Endothelial cell of umbilical vein (primary cell): ENCODE data around the gene KCNJ18.
"Not testable (repeated sequence)": the region's sequence is repeated elsewhere in the genome, so short reads cannot be mapped to it uniquely, and the experiment has no call there.

Source experiments
- CTCF ChIP-seq, 2 donors: IDR thresholded peaks; 1 replicate in 1 of 2; 2 replicates in 1 of 2; pipeline ENCODE4 v1.5.1; 2011; ENCODE audit warnings: low read length in 2 of 2, mild to moderate bottlenecking in 2 of 2, moderate library complexity in 2 of 2, control low read depth in 1 of 2, inconsistent platforms in 1 of 2, low read depth in 1 of 2; ENCODE audit not compliant: insufficient read depth in 1 of 2; ENCODE audit errors: extremely low read depth in 1 of 2
- FOS ChIP-seq: IDR thresholded peaks from 2 replicates; pipeline ENCODE4 v1.6.1; 2011; ENCODE audit warnings: mild to moderate bottlenecking, low read length, moderate library complexity, borderline replicate concordance; ENCODE audit not compliant: insufficient read depth
- GATA2 ChIP-seq: IDR thresholded peaks from 2 replicates; pipeline ENCODE4 v1.7.0; 2011; ENCODE audit warnings: low read depth, mild to moderate bottlenecking, moderate library complexity, mixed read lengths, low read length; ENCODE audit not compliant: insufficient read length, insufficient read depth
- MAX ChIP-seq: IDR thresholded peaks from 2 replicates; pipeline ENCODE4 v1.6.1; 2011; ENCODE audit not compliant: insufficient read depth, insufficient read length
- MYC ChIP-seq: IDR thresholded peaks from one replicate; pipeline ENCODE4 v1.6.1; 2011; ENCODE audit warnings: mild to moderate bottlenecking, low read depth, low read length
- POLR2A ChIP-seq: IDR thresholded peaks from 2 replicates; pipeline ENCODE4 v1.6.1; 2012; ENCODE audit warnings: low read depth, mild to moderate bottlenecking, control low read depth, low read length
- POLR2AphosphoS5 ChIP-seq: IDR thresholded peaks from 2 replicates; pipeline ENCODE4 v1.6.1; 2012; ENCODE audit warnings: low read depth, mild to moderate bottlenecking, control low read depth, low read length, moderate library complexity; ENCODE audit not compliant: insufficient read depth

- not testable (repeated sequence) for TF ChIP-seq FOS; GATA2; CTCF (IDR thresholded peaks at IDR 0.05; ENCODE audit: extremely low read depth in 1 of 2, insufficient read depth in 1 of 2, low read depth in 1 of 2, low read length in 2 of 2); POLR2AphosphoS5; POLR2A; MYC; MAX
Measured at GRCh38 chr17:21665171-21665570, 27.2 kb upstream of the KCNJ18 start.
